IgD-negative memory B cell (primary cell): ENCODE measurements around the gene NUP93. TPM values are rescaled to one million over a fixed set of nuclear protein-coding genes. Genes with fewer than 3 reads are reported as not detected.
"Not testable (repeated sequence)": the region's sequence is repeated elsewhere in the genome, so short reads cannot be mapped to it uniquely, and the experiment has no call there.

Source experiments
- H3K27ac Mint-ChIP-seq, 3 donors: one replicate each; pipeline ENCODE4 v1.8.0; 2020 to 2022; ENCODE audit warnings: mild to moderate bottlenecking in 3 of 3, mixed read lengths in 3 of 3, moderate library complexity in 1 of 3
- H3K27me3 Mint-ChIP-seq: one replicate; pipeline ENCODE4 v1.8.0; 2021; ENCODE audit warnings: mixed read lengths
- H3K36me3 Mint-ChIP-seq: one replicate; pipeline ENCODE4 v1.8.0; 2020; ENCODE audit warnings: mild to moderate bottlenecking, mixed read lengths
- H3K4me1 Mint-ChIP-seq, 3 donors: one replicate each; pipeline ENCODE4 v1.8.0; 2020 to 2022; ENCODE audit warnings: mixed read lengths in 3 of 3, mild to moderate bottlenecking in 1 of 3
- H3K4me3 Mint-ChIP-seq, 4 donors: one replicate each; pipeline ENCODE4 v1.8.0; 2020 to 2022; ENCODE audit warnings: mild to moderate bottlenecking in 4 of 4, mixed read lengths in 4 of 4, moderate library complexity in 3 of 4
- H3K9me3 Mint-ChIP-seq, 3 donors: one replicate each; pipeline ENCODE4 v1.8.0; 2020 to 2021; ENCODE audit warnings: mixed read lengths in 3 of 3, mild to moderate bottlenecking in 1 of 3
- polyA plus RNA-seq: library from polyadenylated mRNA; unstranded; fragments of 300-500 nt; fragmentation: Illumina TruSeq; gene quantifications from one replicate; pipeline ENCODE4 v1.2.3, GENCODE V29; 2021

The NUP93 gene
- polyA plus RNA-seq, 1 donor from 2014 or later, result 60.6 TPM

- Mint-ChIP-seq H3K36me3 (no peaks in the 10 kb centered on the region), H3K9me3 (peaks cover 0 to 3% (median 2%) of the 10 kb centered on the region in 3 donors), H3K4me1 (peaks cover 0 to 4% (median 3%) of the 10 kb centered on the region in 3 donors), H3K4me3 (no peak overlapping the region), H3K27me3 (no peaks in the 10 kb centered on the region), H3K27ac (no peak overlapping the region)
These were observed 32.3 kb upstream of the NUP93 start for GRCh38 chr16:56697456-56698155.

GRCh38 chr16:56700195-56700594 lies 29.7 kb upstream of the NUP93 start:
- Mint-ChIP-seq H3K4me3 (no peak overlapping the region), H3K36me3 (no peaks in the 10 kb centered on the region), H3K27ac (no peak overlapping the region), H3K27me3 (no peaks in the 10 kb centered on the region), H3K4me1 (peaks cover 0 to 5% (median 4%) of the 10 kb centered on the region in 3 donors), H3K9me3 (peaks cover 0 to 3% (median 2%) of the 10 kb centered on the region in 3 donors)

- Mint-ChIP-seq H3K36me3 (no peaks in the 10 kb centered on the region), H3K27me3 (no peaks in the 10 kb centered on the region), H3K9me3 (peaks cover 0 to 3% (median 2%) of the 10 kb centered on the region in 3 donors), H3K4me3 (no peak overlapping the region), H3K4me1 (peaks cover 0 to 5% (median 4%) of the 10 kb centered on the region in 3 donors), H3K27ac (no peak overlapping the region)
These were observed 29.3 kb upstream of the NUP93 start for GRCh38 chr16:56700631-56701030.

GRCh38 chr16:56701534-56701933 lies 28.4 kb upstream of the NUP93 start:
- peaks cover 0 to 3% (median 2%) of the 10 kb centered on the region in 3 donors for H3K9me3 Mint-ChIP-seq
- H3K4me3 Mint-ChIP-seq, result peak overlapping the region in 1 of 4 donors; percentile 44
- no peak overlapping the region for H3K27ac Mint-ChIP-seq
- H3K36me3 Mint-ChIP-seq, result no peaks in the 10 kb centered on the region
- H3K27me3 Mint-ChIP-seq, result no peaks in the 10 kb centered on the region
- peaks cover 0 to 5% (median 4%) of the 10 kb centered on the region in 3 donors for H3K4me1 Mint-ChIP-seq

GRCh38 chr16:56702836-56703235 lies 27.1 kb upstream of the NUP93 start:
- Mint-ChIP-seq H3K27me3 (no peaks in the 10 kb centered on the region), H3K27ac (no peak overlapping the region), H3K9me3 (peaks cover 0 to 2% (median 0%) of the 10 kb centered on the region in 3 donors), H3K4me3 (no peak overlapping the region), H3K4me1 (peaks cover 0 to 5% (median 4%) of the 10 kb centered on the region in 3 donors), H3K36me3 (no peaks in the 10 kb centered on the region)

- Mint-ChIP-seq H3K4me3 (peak overlapping the region in 1 of 4 donors; percentile 6), H3K4me1 (no peaks in the 10 kb centered on the region)
These were observed 21.1 kb upstream of the NUP93 start for GRCh38 chr16:56708525-56709442.

GRCh38 chr16:56709443-56710040 lies 20.4 kb upstream of the NUP93 start:
- no peaks in the 10 kb centered on the region for H3K36me3 Mint-ChIP-seq
- H3K4me3 Mint-ChIP-seq, result no peak overlapping the region
- no peaks in the 10 kb centered on the region for H3K9me3 Mint-ChIP-seq
- H3K27ac Mint-ChIP-seq, result no peak overlapping the region
- H3K27me3 Mint-ChIP-seq, result peaks cover 8% of the 10 kb centered on the region
- no peaks in the 10 kb centered on the region for H3K4me1 Mint-ChIP-seq

More at GRCh38 chr16:56708525-56709442, 21.1 kb upstream of the NUP93 start:
- no peak overlapping the region for H3K27ac Mint-ChIP-seq
- no peaks in the 10 kb centered on the region for H3K9me3 Mint-ChIP-seq
- H3K36me3 Mint-ChIP-seq, result no peaks in the 10 kb centered on the region
- peaks cover 6% of the 10 kb centered on the region for H3K27me3 Mint-ChIP-seq

GRCh38 chr16:56710181-56710737 lies 19.7 kb upstream of the NUP93 start:
- Mint-ChIP-seq H3K27ac (no peak overlapping the region), H3K4me1 (no peaks in the 10 kb centered on the region), H3K36me3 (no peaks in the 10 kb centered on the region), H3K27me3 (peaks cover 9% of the 10 kb centered on the region), H3K4me3 (no peak overlapping the region), H3K9me3 (no peaks in the 10 kb centered on the region)

- no peaks in the 10 kb centered on the region for H3K4me1 Mint-ChIP-seq
- no peaks in the 10 kb centered on the region for H3K36me3 Mint-ChIP-seq
- H3K27ac Mint-ChIP-seq, result no peak overlapping the region
- no peak overlapping the region for H3K4me3 Mint-ChIP-seq
- no peaks in the 10 kb centered on the region for H3K9me3 Mint-ChIP-seq
- peaks cover 9% of the 10 kb centered on the region for H3K27me3 Mint-ChIP-seq
These were observed 18.1 kb upstream of the NUP93 start for GRCh38 chr16:56711862-56712261.

- Mint-ChIP-seq H3K36me3 (no peaks in the 10 kb centered on the region), H3K4me3 (no peak overlapping the region), H3K9me3 (no peaks in the 10 kb centered on the region), H3K4me1 (no peaks in the 10 kb centered on the region), H3K27me3 (peaks cover 9% of the 10 kb centered on the region), H3K27ac (no peak overlapping the region)
These were observed 16.1 kb upstream of the NUP93 start for GRCh38 chr16:56713794-56714193.

GRCh38 chr16:56715126-56715525 lies 14.8 kb upstream of the NUP93 start:
- no peak overlapping the region for H3K4me3 Mint-ChIP-seq
- no peak overlapping the region for H3K27ac Mint-ChIP-seq
- no peaks in the 10 kb centered on the region for H3K4me1 Mint-ChIP-seq
- H3K9me3 Mint-ChIP-seq, result no peaks in the 10 kb centered on the region
- H3K36me3 Mint-ChIP-seq, result no peaks in the 10 kb centered on the region
- peaks cover 9% of the 10 kb centered on the region for H3K27me3 Mint-ChIP-seq

- no peak overlapping the region for H3K4me3 Mint-ChIP-seq
- no peaks in the 10 kb centered on the region for H3K9me3 Mint-ChIP-seq
- H3K27me3 Mint-ChIP-seq, result peaks cover 6% of the 10 kb centered on the region
- H3K4me1 Mint-ChIP-seq, result no peaks in the 10 kb centered on the region
- H3K36me3 Mint-ChIP-seq, result no peaks in the 10 kb centered on the region
- H3K27ac Mint-ChIP-seq, result no peak overlapping the region
These were observed 13.2 kb upstream of the NUP93 start for GRCh38 chr16:56716761-56717160.

GRCh38 chr16:56717532-56717931 lies 12.4 kb upstream of the NUP93 start:
- not testable (repeated sequence) for H3K9me3 Mint-ChIP-seq, H3K27ac Mint-ChIP-seq, H3K36me3 Mint-ChIP-seq, H3K4me3 Mint-ChIP-seq, H3K27me3 Mint-ChIP-seq, H3K4me1 Mint-ChIP-seq

GRCh38 chr16:56722200-56722842 lies 7.6 kb upstream of the NUP93 start:
- Mint-ChIP-seq H3K9me3 (no peaks in the 10 kb centered on the region), H3K4me1 (no peaks in the 10 kb centered on the region), H3K36me3 (no peaks in the 10 kb centered on the region), H3K27ac (no peak overlapping the region), H3K4me3 (no peak overlapping the region), H3K27me3 (peaks cover 5% of the 10 kb centered on the region)
